Measurements from ENCODE around the gene FPR3. TPM values are rescaled to one million over a fixed set of nuclear protein-coding genes. Genes with fewer than 3 reads are reported as not detected.

FPR3 gene
- total and polyA plus RNA-seq, 9 of the 15 experiments (the other 6 are each of a cell fraction or from before 2014, with no cell fraction given) = 0.08 to 0.51 (median 0.22) TPM; not detected in 1

DNA sequence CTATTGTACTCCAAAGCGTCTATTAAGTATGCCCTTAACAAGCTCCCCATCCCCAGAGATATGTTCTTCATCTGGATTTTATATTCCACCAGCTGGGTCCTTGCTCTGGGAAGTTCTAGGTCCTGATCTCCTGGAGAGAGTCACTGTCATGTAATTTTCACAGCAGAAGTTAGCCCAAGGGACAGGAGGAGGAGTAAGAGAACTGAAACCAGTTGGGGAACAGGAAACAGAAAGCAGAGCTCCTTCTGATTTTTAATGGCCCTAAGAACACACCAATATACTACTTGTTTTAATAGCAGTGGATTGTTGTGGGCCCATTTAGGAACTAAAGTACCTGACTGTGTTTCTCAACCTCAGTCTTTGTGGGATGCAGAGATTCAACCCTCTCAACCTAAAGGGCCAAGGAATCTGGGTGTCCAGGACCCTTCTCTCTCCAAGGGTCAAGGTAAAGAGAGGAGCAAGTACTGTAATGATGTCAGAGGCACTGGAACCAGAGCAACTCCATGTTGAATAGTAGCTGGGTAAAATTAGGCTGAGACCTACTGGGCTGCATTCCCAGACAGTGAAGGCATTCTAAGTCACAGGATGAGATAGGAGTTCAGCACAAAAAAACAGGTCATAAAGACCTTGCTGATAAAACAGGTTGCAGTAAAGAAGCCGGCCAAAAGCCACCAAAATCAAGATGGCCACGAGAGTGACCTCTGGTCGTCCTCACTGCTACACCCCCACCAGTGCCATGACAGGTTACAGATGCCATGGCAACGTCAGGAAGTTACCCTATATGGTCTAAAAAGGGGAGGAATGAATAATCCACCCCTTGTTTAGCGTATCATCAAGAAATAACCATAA lies 8.1 kb upstream of the FPR3 start (continued):
- TF ChIP-seq, protein P1, sequence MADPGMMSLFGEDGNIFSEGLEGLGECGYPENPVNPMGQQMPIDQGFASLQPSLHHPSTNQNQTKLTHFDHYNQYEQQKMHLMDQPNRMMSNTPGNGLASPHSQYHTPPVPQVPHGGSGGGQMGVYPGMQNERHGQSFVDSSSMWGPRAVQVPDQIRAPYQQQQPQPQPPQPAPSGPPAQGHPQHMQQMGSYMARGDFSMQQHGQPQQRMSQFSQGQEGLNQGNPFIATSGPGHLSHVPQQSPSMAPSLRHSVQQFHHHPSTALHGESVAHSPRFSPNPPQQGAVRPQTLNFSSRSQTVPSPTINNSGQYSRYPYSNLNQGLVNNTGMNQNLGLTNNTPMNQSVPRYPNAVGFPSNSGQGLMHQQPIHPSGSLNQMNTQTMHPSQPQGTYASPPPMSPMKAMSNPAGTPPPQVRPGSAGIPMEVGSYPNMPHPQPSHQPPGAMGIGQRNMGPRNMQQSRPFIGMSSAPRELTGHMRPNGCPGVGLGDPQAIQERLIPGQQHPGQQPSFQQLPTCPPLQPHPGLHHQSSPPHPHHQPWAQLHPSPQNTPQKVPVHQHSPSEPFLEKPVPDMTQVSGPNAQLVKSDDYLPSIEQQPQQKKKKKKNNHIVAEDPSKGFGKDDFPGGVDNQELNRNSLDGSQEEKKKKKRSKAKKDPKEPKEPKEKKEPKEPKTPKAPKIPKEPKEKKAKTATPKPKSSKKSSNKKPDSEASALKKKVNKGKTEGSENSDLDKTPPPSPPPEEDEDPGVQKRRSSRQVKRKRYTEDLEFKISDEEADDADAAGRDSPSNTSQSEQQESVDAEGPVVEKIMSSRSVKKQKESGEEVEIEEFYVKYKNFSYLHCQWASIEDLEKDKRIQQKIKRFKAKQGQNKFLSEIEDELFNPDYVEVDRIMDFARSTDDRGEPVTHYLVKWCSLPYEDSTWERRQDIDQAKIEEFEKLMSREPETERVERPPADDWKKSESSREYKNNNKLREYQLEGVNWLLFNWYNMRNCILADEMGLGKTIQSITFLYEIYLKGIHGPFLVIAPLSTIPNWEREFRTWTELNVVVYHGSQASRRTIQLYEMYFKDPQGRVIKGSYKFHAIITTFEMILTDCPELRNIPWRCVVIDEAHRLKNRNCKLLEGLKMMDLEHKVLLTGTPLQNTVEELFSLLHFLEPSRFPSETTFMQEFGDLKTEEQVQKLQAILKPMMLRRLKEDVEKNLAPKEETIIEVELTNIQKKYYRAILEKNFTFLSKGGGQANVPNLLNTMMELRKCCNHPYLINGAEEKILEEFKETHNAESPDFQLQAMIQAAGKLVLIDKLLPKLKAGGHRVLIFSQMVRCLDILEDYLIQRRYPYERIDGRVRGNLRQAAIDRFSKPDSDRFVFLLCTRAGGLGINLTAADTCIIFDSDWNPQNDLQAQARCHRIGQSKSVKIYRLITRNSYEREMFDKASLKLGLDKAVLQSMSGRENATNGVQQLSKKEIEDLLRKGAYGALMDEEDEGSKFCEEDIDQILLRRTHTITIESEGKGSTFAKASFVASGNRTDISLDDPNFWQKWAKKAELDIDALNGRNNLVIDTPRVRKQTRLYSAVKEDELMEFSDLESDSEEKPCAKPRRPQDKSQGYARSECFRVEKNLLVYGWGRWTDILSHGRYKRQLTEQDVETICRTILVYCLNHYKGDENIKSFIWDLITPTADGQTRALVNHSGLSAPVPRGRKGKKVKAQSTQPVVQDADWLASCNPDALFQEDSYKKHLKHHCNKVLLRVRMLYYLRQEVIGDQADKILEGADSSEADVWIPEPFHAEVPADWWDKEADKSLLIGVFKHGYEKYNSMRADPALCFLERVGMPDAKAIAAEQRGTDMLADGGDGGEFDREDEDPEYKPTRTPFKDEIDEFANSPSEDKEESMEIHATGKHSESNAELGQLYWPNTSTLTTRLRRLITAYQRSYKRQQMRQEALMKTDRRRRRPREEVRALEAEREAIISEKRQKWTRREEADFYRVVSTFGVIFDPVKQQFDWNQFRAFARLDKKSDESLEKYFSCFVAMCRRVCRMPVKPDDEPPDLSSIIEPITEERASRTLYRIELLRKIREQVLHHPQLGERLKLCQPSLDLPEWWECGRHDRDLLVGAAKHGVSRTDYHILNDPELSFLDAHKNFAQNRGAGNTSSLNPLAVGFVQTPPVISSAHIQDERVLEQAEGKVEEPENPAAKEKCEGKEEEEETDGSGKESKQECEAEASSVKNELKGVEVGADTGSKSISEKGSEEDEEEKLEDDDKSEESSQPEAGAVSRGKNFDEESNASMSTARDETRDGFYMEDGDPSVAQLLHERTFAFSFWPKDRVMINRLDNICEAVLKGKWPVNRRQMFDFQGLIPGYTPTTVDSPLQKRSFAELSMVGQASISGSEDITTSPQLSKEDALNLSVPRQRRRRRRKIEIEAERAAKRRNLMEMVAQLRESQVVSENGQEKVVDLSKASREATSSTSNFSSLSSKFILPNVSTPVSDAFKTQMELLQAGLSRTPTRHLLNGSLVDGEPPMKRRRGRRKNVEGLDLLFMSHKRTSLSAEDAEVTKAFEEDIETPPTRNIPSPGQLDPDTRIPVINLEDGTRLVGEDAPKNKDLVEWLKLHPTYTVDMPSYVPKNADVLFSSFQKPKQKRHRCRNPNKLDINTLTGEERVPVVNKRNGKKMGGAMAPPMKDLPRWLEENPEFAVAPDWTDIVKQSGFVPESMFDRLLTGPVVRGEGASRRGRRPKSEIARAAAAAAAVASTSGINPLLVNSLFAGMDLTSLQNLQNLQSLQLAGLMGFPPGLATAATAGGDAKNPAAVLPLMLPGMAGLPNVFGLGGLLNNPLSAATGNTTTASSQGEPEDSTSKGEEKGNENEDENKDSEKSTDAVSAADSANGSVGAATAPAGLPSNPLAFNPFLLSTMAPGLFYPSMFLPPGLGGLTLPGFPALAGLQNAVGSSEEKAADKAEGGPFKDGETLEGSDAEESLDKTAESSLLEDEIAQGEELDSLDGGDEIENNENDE (IDR thresholded peaks at IDR 0.05; ENCODE audit: low read depth, low read length) = no peak
- TF ChIP-seq ZNF217 (CRISPR knock-in tag; IDR thresholded peaks at IDR 0.05) (no peak), ZNF324 (CRISPR knock-in tag; IDR thresholded peaks at IDR 0.05) (peak; percentile 64), COPS2 (conservative IDR thresholded peaks at IDR 0.05) (no peak), ZNF583 (CRISPR knock-in tag; IDR thresholded peaks at IDR 0.05) (peak; percentile 98), EZH2 (IDR thresholded peaks at IDR 0.05; ENCODE audit: borderline replicate concordance, low read depth, low read length) (no peak), ZNF143 (CRISPR knock-in tag; IDR thresholded peaks at IDR 0.05) (no peak)
- TF ChIP-seq, protein P2, sequence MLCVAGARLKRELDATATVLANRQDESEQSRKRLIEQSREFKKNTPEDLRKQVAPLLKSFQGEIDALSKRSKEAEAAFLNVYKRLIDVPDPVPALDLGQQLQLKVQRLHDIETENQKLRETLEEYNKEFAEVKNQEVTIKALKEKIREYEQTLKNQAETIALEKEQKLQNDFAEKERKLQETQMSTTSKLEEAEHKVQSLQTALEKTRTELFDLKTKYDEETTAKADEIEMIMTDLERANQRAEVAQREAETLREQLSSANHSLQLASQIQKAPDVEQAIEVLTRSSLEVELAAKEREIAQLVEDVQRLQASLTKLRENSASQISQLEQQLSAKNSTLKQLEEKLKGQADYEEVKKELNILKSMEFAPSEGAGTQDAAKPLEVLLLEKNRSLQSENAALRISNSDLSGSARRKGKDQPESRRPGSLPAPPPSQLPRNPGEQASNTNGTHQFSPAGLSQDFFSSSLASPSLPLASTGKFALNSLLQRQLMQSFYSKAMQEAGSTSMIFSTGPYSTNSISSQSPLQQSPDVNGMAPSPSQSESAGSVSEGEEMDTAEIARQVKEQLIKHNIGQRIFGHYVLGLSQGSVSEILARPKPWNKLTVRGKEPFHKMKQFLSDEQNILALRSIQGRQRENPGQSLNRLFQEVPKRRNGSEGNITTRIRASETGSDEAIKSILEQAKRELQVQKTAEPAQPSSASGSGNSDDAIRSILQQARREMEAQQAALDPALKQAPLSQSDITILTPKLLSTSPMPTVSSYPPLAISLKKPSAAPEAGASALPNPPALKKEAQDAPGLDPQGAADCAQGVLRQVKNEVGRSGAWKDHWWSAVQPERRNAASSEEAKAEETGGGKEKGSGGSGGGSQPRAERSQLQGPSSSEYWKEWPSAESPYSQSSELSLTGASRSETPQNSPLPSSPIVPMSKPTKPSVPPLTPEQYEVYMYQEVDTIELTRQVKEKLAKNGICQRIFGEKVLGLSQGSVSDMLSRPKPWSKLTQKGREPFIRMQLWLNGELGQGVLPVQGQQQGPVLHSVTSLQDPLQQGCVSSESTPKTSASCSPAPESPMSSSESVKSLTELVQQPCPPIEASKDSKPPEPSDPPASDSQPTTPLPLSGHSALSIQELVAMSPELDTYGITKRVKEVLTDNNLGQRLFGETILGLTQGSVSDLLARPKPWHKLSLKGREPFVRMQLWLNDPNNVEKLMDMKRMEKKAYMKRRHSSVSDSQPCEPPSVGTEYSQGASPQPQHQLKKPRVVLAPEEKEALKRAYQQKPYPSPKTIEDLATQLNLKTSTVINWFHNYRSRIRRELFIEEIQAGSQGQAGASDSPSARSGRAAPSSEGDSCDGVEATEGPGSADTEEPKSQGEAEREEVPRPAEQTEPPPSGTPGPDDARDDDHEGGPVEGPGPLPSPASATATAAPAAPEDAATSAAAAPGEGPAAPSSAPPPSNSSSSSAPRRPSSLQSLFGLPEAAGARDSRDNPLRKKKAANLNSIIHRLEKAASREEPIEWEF (CRISPR knock-in tag; IDR thresholded peaks at IDR 0.05) = peak; percentile 96
